Right lobe of liver (tissue), 6 donors: ENCODE results near the gene LRRK2. TPM values are rescaled to one million over a fixed set of nuclear protein-coding genes. Genes with fewer than 3 reads are reported as not detected.

ENCODE experiments used
- ATAC-seq, 4 donors: fragments of 200-7000 bp; cut with Tn5 transposase; one replicate each; pipeline ENCODE4 v1.9.1; 2020; ENCODE audit warnings: mild to moderate bottlenecking in 4 of 4, moderate library complexity in 4 of 4
- DNase-seq, 3 donors: peaks; one replicate each; pipeline ENCODE4 v3.0.0-alpha.2; 2020
- H3K27ac ChIP-seq, 3 donors: fragments of 200-600 bp; one replicate each; pipeline ENCODE4 v1.8.0; 2022
- H3K27me3 ChIP-seq, 2 donors: fragments of 200-600 bp; one replicate each; pipeline ENCODE4 v1.8.0; 2022
- H3K36me3 ChIP-seq, 4 donors: fragments of 200-600 bp; sonication (generic) in 1 of 4; one replicate each; pipeline versions ENCODE4 v1.5.1 to v1.8.0; 2017 to 2022; ENCODE audit warnings: control low read depth in 1 of 4
- H3K4me1 ChIP-seq, 4 donors: fragments of 200-600 bp; sonication (generic) in 1 of 4; one replicate each; pipeline versions ENCODE4 v1.5.1 to v1.8.0; 2017 to 2022; ENCODE audit warnings: control low read depth in 1 of 4
- H3K4me3 ChIP-seq, 3 donors: fragments of 200-600 bp; one replicate each; pipeline ENCODE4 v1.8.0; 2022
- H3K9me3 ChIP-seq, 4 donors: fragments of 200-600 bp; sonication (generic) in 1 of 4; one replicate each; pipeline versions ENCODE4 v1.5.1 to v1.8.0; 2017 to 2022; ENCODE audit warnings: control low read depth in 1 of 4
- CTCF ChIP-seq, 4 donors: fragments of 200-600 bp in 3 of 4; fragments of 450-650 bp in 1 of 4; IDR thresholded peaks; one replicate each; pipeline versions ENCODE4 v1.5.1 to v1.8.0; 2016 to 2022; ENCODE audit warnings: antibody characterized with exemption in 4 of 4, mild to moderate bottlenecking in 2 of 4
- POLR2A ChIP-seq: fragments of 450-650 bp; IDR thresholded peaks from one replicate; pipeline ENCODE4 v1.6.1; 2017; ENCODE audit warnings: antibody characterized with exemption, mild to moderate bottlenecking
- WGBS: methylation state at CpG from one replicate; pipeline ENCODE4 v1.1.6; 2018; ENCODE audit warnings: low coverage, low lambda C conversion rate; ENCODE audit not compliant: insufficient coverage; ENCODE audit errors: missing lambda C conversion rate; 5-methylcytosine and 5-hydroxymethylcytosine counted together
- intact Hi-C, 2 donors: fragments of 100-400 bp; cut with DNase I; formaldehyde crosslinking; loops; one replicate each; pipeline versions ENCODE4 v1.11.2 to v1.14.1; 2022
- total RNA-seq, 6 experiments: library from RNA; depleted of rRNA in 2 of 6; stranded (reverse); fragments of >200 nt in 2 of 6; fragmentation: NEBNext Ultra II Directional in 3 of 6; extraction: Animal tissue kit (Norgen Biotek cat#: 25700) in 3 of 6; gene quantifications; one replicate each; pipeline versions ENCODE4 v1.1.0 to v1.2.4, GENCODE V29; 2016 to 2023
- donor health status: DM: no; HTN: yes; CAD: no.
- donor health status: DM: no; HTN: no; CAD: no.
- donor health status: DM: no; HTN: no; CAD: no.
- donor health status: DM: no; HTN: yes; CAD: no.
- donor health status: DM: no; HTN: yes; CAD: no.

LRRK2 gene
- total RNA-seq, 6 experiments from 2014 or later, result 4.1 to 19.1 (median 6.1) TPM

- no peak overlapping the region for H3K4me3 ChIP-seq
- no peak overlapping the region for H3K27ac ChIP-seq
- no peaks in the 10 kb centered on the region for H3K27me3 ChIP-seq
- TF ChIP-seq POLR2A, result no peak
- no peak for TF ChIP-seq CTCF (IDR thresholded peaks at IDR 0.05)
- H3K36me3 ChIP-seq, result no peaks in the 10 kb centered on the region
- H3K4me1 ChIP-seq, result peaks cover 0 to 7% (median 0%) of the 10 kb centered on the region in 4 donors
- no peaks in the 10 kb centered on the region for H3K9me3 ChIP-seq
- ATAC-seq (peak in 3 of 4 donors; percentile 49 to 85 (median 58)), DNase-seq (no peak)
- intact Hi-C loops, result no loop called here
These were observed 168.2 kb downstream of the LRRK2 start for GRCh38 chr12:40393026-40393425.

- H3K4me3 ChIP-seq, result no peak overlapping the region
- ATAC-seq, result no peak
- 59% methylated on average over 3 of the region's 3 CpGs for WGBS
- no peaks in the 10 kb centered on the region for H3K4me1 ChIP-seq
- intact Hi-C loops, result no loop called here
- no peaks in the 10 kb centered on the region for H3K9me3 ChIP-seq
- no peak for DNase-seq
- no peak for TF ChIP-seq POLR2A
- TF ChIP-seq CTCF (IDR thresholded peaks at IDR 0.05), result no peak
- H3K27ac ChIP-seq, result no peak overlapping the region
- H3K27me3 ChIP-seq, result no peaks in the 10 kb centered on the region
- H3K36me3 ChIP-seq, result no peaks in the 10 kb centered on the region
These were observed 174.9 kb downstream of the LRRK2 start for GRCh38 chr12:40399656-40400055.

GRCh38 chr12:40405419-40405818 is 180.6 kb downstream of the LRRK2 start:
- Histone ChIP-seq H3K9me3 (no peaks in the 10 kb centered on the region), H3K4me3 (no peak overlapping the region), H3K27ac (no peak overlapping the region), H3K27me3 (no peaks in the 10 kb centered on the region), H3K36me3 (no peaks in the 10 kb centered on the region), H3K4me1 (no peaks in the 10 kb centered on the region)
- no peak for ATAC-seq
- DNase-seq, result no peak
- no peak for TF ChIP-seq CTCF (IDR thresholded peaks at IDR 0.05)
- TF ChIP-seq POLR2A, result no peak
- 63% methylated on average over 7 of the region's 8 CpGs for WGBS
- intact Hi-C loops, result no loop called here

Other genes with a start within 250 kb of the LRRK2 start
- 10 to 100 TPM in 1 of 6 experiments, 1 to 10 TPM in 5; 5.2 to 11.7 (median 8.7) TPM for gene SLC2A13, start 118.9 kb upstream of the LRRK2 start, total RNA-seq